Sigmoid colon (tissue), 4 donors: ENCODE data around the gene CTR9.

Experiments used
- CTCF ChIP-seq, 4 experiments: fragments of 450-650 bp in 3 of 4; fragments of 200-600 bp in 1 of 4; IDR thresholded peaks; one replicate each; pipeline ENCODE4 v1.5.1; 2016 to 2019; ENCODE audit warnings: antibody characterized with exemption in 4 of 4, mild to moderate bottlenecking in 3 of 4, moderate library complexity in 2 of 4
- EP300 ChIP-seq, 4 donors: sonication (generic); formaldehyde crosslinking; IDR thresholded peaks; one replicate each; pipeline ENCODE4 v1.6.1; 2017; ENCODE audit warnings: antibody characterized with exemption in 4 of 4
- POLR2AphosphoS5 ChIP-seq, 4 donors: sonication (generic); formaldehyde crosslinking; IDR thresholded peaks; one replicate each; pipeline ENCODE4 v1.6.1; 2017; ENCODE audit warnings: antibody characterized with exemption in 4 of 4

- TF ChIP-seq CTCF (IDR thresholded peaks at IDR 0.05) (no peak), EP300 (IDR thresholded peaks at IDR 0.05) (no peak), POLR2AphosphoS5 (IDR thresholded peaks at IDR 0.05) (peak; percentile 83 to 95 (median 90))
These were observed at the start of gene CTR9 for GRCh38 chr11:10750838-10751580.
